Mucosa of rectum (tissue), 2 donors: Measurements from ENCODE around the gene MYO18B.

Source experiments
- H3K27ac ChIP-seq, 2 donors: one replicate each; pipeline ENCODE4 v1.7.0; 2013; ENCODE audit warnings: inconsistent platforms in 2 of 2, low read depth in 2 of 2, low read length in 2 of 2
- H3K27me3 ChIP-seq, 2 donors: one replicate each; pipeline ENCODE4 v1.7.0; 2013; ENCODE audit warnings: low read length in 2 of 2; ENCODE audit not compliant: control insufficient read depth in 2 of 2, insufficient read depth in 2 of 2
- H3K36me3 ChIP-seq, 2 donors: one replicate each; pipeline ENCODE4 v1.7.0; 2013; ENCODE audit warnings: low read length in 2 of 2; ENCODE audit not compliant: control insufficient read depth in 2 of 2, insufficient read depth in 2 of 2
- H3K4me1 ChIP-seq, 2 donors: one replicate each; pipeline ENCODE4 v1.7.0; 2013; ENCODE audit warnings: low read length in 2 of 2, mild to moderate bottlenecking in 1 of 2; ENCODE audit not compliant: control insufficient read depth in 2 of 2, insufficient read depth in 2 of 2
- H3K4me3 ChIP-seq, 2 donors: one replicate each; pipeline ENCODE4 v1.7.0; 2013; ENCODE audit warnings: low read length in 2 of 2
- H3K9ac ChIP-seq, 2 donors: one replicate each; pipeline ENCODE4 v1.7.0; 2013; ENCODE audit warnings: low read length in 2 of 2, low read depth in 1 of 2, mild to moderate bottlenecking in 1 of 2
- H3K9me3 ChIP-seq, 2 donors: one replicate each; pipeline ENCODE4 v1.7.0; 2013; ENCODE audit warnings: low read length in 2 of 2; ENCODE audit not compliant: control insufficient read depth in 2 of 2
- donor health status: healthy.
- donor health status: Normal muscosa, but diverticular disease.

MYO18B gene

GRCh38 chr22:25890651-25891050 lies 148.7 kb downstream of the MYO18B start:
- Histone ChIP-seq H3K27me3 (peaks cover 0 to 3% of the 10 kb centered on the region in 2 donors), H3K9me3 (no peaks in the 10 kb centered on the region)

GRCh38 chr22:25892678-25893077 lies 150.7 kb downstream of the MYO18B start:
- Histone ChIP-seq H3K9ac (no peak overlapping the region), H3K4me1 (no peaks in the 10 kb centered on the region), H3K27ac (no peak overlapping the region), H3K36me3 (no peaks in the 10 kb centered on the region), H3K9me3 (no peaks in the 10 kb centered on the region), H3K4me3 (no peak overlapping the region), H3K27me3 (peaks cover 0 to 3% of the 10 kb centered on the region in 2 donors)

More at GRCh38 chr22:25890651-25891050, 148.7 kb downstream of the MYO18B start:
- H3K4me3 ChIP-seq = no peak overlapping the region
- H3K36me3 ChIP-seq = no peaks in the 10 kb centered on the region
- H3K27ac ChIP-seq = no peak overlapping the region
- no peak overlapping the region for H3K9ac ChIP-seq
- H3K4me1 ChIP-seq = no peaks in the 10 kb centered on the region

- no peaks in the 10 kb centered on the region for H3K9me3 ChIP-seq
- H3K27me3 ChIP-seq = peaks cover 0 to 3% of the 10 kb centered on the region in 2 donors
- no peak overlapping the region for H3K27ac ChIP-seq
- no peak overlapping the region for H3K9ac ChIP-seq
- no peaks in the 10 kb centered on the region for H3K4me1 ChIP-seq
- no peak overlapping the region for H3K4me3 ChIP-seq
- no peaks in the 10 kb centered on the region for H3K36me3 ChIP-seq
Measured at GRCh38 chr22:25895678-25896077, 153.7 kb downstream of the MYO18B start.

GRCh38 chr22:25896098-25896497 lies 154.1 kb downstream of the MYO18B start:
- Histone ChIP-seq H3K27me3 (peaks cover 0 to 3% of the 10 kb centered on the region in 2 donors), H3K36me3 (no peaks in the 10 kb centered on the region), H3K27ac (no peak overlapping the region), H3K4me1 (no peaks in the 10 kb centered on the region), H3K9ac (no peak overlapping the region), H3K4me3 (no peak overlapping the region), H3K9me3 (no peaks in the 10 kb centered on the region)

GRCh38 chr22:25896592-25896991 lies 154.6 kb downstream of the MYO18B start:
- Histone ChIP-seq H3K9ac (no peak overlapping the region), H3K36me3 (no peaks in the 10 kb centered on the region), H3K27ac (no peak overlapping the region), H3K27me3 (peaks cover 0 to 3% of the 10 kb centered on the region in 2 donors), H3K4me3 (no peak overlapping the region), H3K9me3 (no peaks in the 10 kb centered on the region), H3K4me1 (no peaks in the 10 kb centered on the region)

GRCh38 chr22:25898707-25899365 lies 156.8 kb downstream of the MYO18B start:
- H3K27ac ChIP-seq = no peak overlapping the region
- no peaks in the 10 kb centered on the region for H3K9me3 ChIP-seq
- no peaks in the 10 kb centered on the region for H3K27me3 ChIP-seq
- H3K4me1 ChIP-seq = no peaks in the 10 kb centered on the region
- H3K9ac ChIP-seq = no peak overlapping the region
- H3K4me3 ChIP-seq = no peak overlapping the region
- no peaks in the 10 kb centered on the region for H3K36me3 ChIP-seq

- Histone ChIP-seq H3K27me3 (no peaks in the 10 kb centered on the region), H3K9ac (no peak overlapping the region), H3K9me3 (no peaks in the 10 kb centered on the region), H3K4me3 (no peak overlapping the region), H3K27ac (no peak overlapping the region), H3K36me3 (no peaks in the 10 kb centered on the region), H3K4me1 (no peaks in the 10 kb centered on the region)
Measured at GRCh38 chr22:25899566-25899965, 157.6 kb downstream of the MYO18B start.

GRCh38 chr22:25900390-25900789 lies 158.4 kb downstream of the MYO18B start:
- Histone ChIP-seq H3K4me1 (no peaks in the 10 kb centered on the region), H3K36me3 (no peaks in the 10 kb centered on the region), H3K27ac (no peak overlapping the region), H3K9ac (no peak overlapping the region), H3K27me3 (no peaks in the 10 kb centered on the region), H3K9me3 (no peaks in the 10 kb centered on the region), H3K4me3 (no peak overlapping the region)

GRCh38 chr22:25900880-25901279 lies 158.9 kb downstream of the MYO18B start:
- Histone ChIP-seq H3K27me3 (no peaks in the 10 kb centered on the region), H3K4me3 (no peak overlapping the region), H3K27ac (no peak overlapping the region), H3K36me3 (no peaks in the 10 kb centered on the region), H3K4me1 (no peaks in the 10 kb centered on the region), H3K9ac (no peak overlapping the region), H3K9me3 (no peaks in the 10 kb centered on the region)

- no peaks in the 10 kb centered on the region for H3K27me3 ChIP-seq
- H3K9ac ChIP-seq = no peak overlapping the region
- H3K36me3 ChIP-seq = no peaks in the 10 kb centered on the region
- H3K9me3 ChIP-seq = no peaks in the 10 kb centered on the region
- H3K4me1 ChIP-seq = no peaks in the 10 kb centered on the region
- H3K4me3 ChIP-seq = no peak overlapping the region
- no peak overlapping the region for H3K27ac ChIP-seq
Measured at GRCh38 chr22:25902402-25902801, 160.4 kb downstream of the MYO18B start.
